Measurements from ENCODE around the gene BACH2. TPM values are rescaled to one million over a fixed set of nuclear protein-coding genes. Genes with fewer than 3 reads are reported as not detected.

Gene BACH2
- polyA plus RNA-seq, 2 of the 4 experiments (the other 2 are of a cell fraction) = 0.01 to 0.36 TPM

DNA sequence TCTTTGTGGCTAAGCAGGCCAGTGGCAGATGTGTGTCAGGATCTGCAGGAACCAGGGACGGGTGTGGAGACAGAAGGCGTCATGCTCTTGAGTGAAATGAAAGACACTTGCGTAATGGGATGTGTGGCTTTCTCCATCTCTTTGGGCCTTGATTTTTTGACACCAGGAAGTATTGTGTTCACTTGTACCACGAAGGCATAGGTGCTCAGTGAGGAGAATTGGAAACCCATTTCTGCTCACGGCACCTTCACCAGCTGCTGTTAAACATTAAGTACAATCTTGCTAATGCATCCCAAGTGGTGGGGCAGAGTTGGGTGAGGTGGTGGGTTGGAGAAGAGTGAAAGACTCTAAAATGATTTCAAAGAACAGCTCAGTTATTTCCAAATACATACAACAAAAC lies 372.4 kb downstream of the BACH2 start:
- TF ChIP-seq CBX8 (IDR thresholded peaks at IDR 0.05) (no peak), SMC3 (IDR thresholded peaks at IDR 0.05) (no peak), EHMT2 (IDR thresholded peaks at IDR 0.05; ENCODE audit: low read depth) (no peak), ZNF302 (CRISPR knock-in tag; IDR thresholded peaks at IDR 0.05) (no peak), NFE2L2 (conservative IDR thresholded peaks at IDR 0.05; ENCODE audit: low read length) (no peak), MAZ (IDR thresholded peaks at IDR 0.05; ENCODE audit: borderline replicate concordance, low read depth, low read length) (no peak)
- TF ChIP-seq, protein P1, sequence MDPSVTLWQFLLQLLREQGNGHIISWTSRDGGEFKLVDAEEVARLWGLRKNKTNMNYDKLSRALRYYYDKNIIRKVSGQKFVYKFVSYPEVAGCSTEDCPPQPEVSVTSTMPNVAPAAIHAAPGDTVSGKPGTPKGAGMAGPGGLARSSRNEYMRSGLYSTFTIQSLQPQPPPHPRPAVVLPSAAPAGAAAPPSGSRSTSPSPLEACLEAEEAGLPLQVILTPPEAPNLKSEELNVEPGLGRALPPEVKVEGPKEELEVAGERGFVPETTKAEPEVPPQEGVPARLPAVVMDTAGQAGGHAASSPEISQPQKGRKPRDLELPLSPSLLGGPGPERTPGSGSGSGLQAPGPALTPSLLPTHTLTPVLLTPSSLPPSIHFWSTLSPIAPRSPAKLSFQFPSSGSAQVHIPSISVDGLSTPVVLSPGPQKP (IDR thresholded peaks at IDR 0.05; ENCODE audit: low read depth, low read length) = no peak
- TF ChIP-seq, protein P2, sequence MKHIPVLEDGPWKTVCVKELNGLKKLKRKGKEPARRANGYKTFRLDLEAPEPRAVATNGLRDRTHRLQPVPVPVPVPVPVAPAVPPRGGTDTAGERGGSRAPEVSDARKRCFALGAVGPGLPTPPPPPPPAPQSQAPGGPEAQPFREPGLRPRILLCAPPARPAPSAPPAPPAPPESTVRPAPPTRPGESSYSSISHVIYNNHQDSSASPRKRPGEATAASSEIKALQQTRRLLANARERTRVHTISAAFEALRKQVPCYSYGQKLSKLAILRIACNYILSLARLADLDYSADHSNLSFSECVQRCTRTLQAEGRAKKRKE (CRISPR knock-in tag; IDR thresholded peaks at IDR 0.05; ENCODE audit: low read depth) = no peak
- TF ChIP-seq, protein P3, sequence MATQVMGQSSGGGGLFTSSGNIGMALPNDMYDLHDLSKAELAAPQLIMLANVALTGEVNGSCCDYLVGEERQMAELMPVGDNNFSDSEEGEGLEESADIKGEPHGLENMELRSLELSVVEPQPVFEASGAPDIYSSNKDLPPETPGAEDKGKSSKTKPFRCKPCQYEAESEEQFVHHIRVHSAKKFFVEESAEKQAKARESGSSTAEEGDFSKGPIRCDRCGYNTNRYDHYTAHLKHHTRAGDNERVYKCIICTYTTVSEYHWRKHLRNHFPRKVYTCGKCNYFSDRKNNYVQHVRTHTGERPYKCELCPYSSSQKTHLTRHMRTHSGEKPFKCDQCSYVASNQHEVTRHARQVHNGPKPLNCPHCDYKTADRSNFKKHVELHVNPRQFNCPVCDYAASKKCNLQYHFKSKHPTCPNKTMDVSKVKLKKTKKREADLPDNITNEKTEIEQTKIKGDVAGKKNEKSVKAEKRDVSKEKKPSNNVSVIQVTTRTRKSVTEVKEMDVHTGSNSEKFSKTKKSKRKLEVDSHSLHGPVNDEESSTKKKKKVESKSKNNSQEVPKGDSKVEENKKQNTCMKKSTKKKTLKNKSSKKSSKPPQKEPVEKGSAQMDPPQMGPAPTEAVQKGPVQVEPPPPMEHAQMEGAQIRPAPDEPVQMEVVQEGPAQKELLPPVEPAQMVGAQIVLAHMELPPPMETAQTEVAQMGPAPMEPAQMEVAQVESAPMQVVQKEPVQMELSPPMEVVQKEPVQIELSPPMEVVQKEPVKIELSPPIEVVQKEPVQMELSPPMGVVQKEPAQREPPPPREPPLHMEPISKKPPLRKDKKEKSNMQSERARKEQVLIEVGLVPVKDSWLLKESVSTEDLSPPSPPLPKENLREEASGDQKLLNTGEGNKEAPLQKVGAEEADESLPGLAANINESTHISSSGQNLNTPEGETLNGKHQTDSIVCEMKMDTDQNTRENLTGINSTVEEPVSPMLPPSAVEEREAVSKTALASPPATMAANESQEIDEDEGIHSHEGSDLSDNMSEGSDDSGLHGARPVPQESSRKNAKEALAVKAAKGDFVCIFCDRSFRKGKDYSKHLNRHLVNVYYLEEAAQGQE (IDR thresholded peaks at IDR 0.05) = no peak
- Histone ChIP-seq H3K9me3 (no peaks in the 10 kb centered on the region), H3K27ac (no peak overlapping the region), H3K4me3 (no peak overlapping the region), H3K4me2 (no peak overlapping the region), H3K4me1 (peaks cover 8% of the 10 kb centered on the region; the same call in 2 of the 3 replicates)
- CTCF ChIA-PET = interaction anchor here (1.6 kb wide), 1 partner anchor 553 kb away, joined by 3 read pairs; no protein-coding TSS in a partner anchor
- DNase-seq (ENCODE audit: low read depth in 1 of 2, low spot score in 1 of 2) (no peak), FAIRE-seq (no peak), ATAC-seq (no peak)
- WGBS (ENCODE audit: missing lambda C conversion rate) = 53% methylated on average over 5 of the region's 5 CpGs
- POLR2A ChIA-PET = no interaction called here

DNA sequence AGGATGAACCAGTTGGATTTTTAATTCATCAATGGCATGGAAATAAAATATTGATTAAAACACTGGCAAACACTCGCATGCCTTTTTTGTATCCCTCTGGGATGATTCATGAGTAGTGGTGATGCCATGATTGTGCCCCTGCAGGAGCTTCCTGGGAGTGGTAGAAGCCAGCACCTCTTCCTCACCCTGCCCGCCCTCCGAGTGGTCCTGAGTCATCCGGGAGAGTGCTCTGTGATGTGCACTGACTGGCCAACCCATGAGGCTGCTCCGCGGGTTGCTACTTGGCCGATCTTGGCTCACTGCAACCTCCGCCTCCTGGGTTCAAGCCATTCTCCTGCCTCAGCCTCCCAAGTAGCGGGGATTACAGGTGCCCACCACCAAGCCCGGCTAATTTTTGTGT lies 375.0 kb downstream of the BACH2 start:
- ChIA-PET POLR2A (no interaction called here), CTCF (no interaction called here)
- no peak overlapping the region for H3K27ac ChIP-seq
- H3K4me3 ChIP-seq = no peak overlapping the region
- no peak overlapping the region for H3K4me2 ChIP-seq
- no peaks in the 10 kb centered on the region for H3K4me1 ChIP-seq
- H3K9me3 ChIP-seq = no peaks in the 10 kb centered on the region; the same call in 2 of the 3 replicates
- TF ChIP-seq CBX8 (IDR thresholded peaks at IDR 0.05) (no peak), MYC (IDR thresholded peaks at IDR 0.05; ENCODE audit: borderline replicate concordance, low read length) (no peak), HOXB5 (CRISPR knock-in tag; IDR thresholded peaks at IDR 0.05) (no peak), ZC3H11A (IDR thresholded peaks at IDR 0.05) (no peak), EP300 (IDR thresholded peaks at IDR 0.05) (no peak), RAD21 (conservative IDR thresholded peaks at IDR 0.05 in 1 of 2, IDR thresholded peaks at IDR 0.05 in 1 of 2) (no peak), CHD2 (IDR thresholded peaks at IDR 0.05; ENCODE audit: low read length, partially characterized antibody) (no peak), BHLHE40 (IDR thresholded peaks at IDR 0.05; ENCODE audit: low read depth, low read length) (no peak), GATA3 (IDR thresholded peaks at IDR 0.05; ENCODE audit: borderline replicate concordance) (no peak), ZNF302 (CRISPR knock-in tag; IDR thresholded peaks at IDR 0.05) (no peak), PHF8 (IDR thresholded peaks at IDR 0.05; ENCODE audit: borderline replicate concordance, low read depth) (no peak)
- TF ChIP-seq, protein P1 (IDR thresholded peaks at IDR 0.05; ENCODE audit: low read depth, low read length) = no peak
- TF ChIP-seq, protein P4, sequence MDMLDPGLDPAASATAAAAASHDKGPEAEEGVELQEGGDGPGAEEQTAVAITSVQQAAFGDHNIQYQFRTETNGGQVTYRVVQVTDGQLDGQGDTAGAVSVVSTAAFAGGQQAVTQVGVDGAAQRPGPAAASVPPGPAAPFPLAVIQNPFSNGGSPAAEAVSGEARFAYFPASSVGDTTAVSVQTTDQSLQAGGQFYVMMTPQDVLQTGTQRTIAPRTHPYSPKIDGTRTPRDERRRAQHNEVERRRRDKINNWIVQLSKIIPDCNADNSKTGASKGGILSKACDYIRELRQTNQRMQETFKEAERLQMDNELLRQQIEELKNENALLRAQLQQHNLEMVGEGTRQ (IDR thresholded peaks at IDR 0.05) = no peak
- TF ChIP-seq, protein P2 (CRISPR knock-in tag; IDR thresholded peaks at IDR 0.05; ENCODE audit: low read depth) = no peak
- TF ChIP-seq, protein P5, sequence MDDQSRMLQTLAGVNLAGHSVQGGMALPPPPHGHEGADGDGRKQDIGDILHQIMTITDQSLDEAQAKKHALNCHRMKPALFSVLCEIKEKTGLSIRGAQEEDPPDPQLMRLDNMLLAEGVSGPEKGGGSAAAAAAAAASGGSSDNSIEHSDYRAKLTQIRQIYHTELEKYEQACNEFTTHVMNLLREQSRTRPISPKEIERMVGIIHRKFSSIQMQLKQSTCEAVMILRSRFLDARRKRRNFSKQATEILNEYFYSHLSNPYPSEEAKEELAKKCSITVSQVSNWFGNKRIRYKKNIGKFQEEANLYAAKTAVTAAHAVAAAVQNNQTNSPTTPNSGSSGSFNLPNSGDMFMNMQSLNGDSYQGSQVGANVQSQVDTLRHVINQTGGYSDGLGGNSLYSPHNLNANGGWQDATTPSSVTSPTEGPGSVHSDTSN (IDR thresholded peaks at IDR 0.05) = no peak
- TF ChIP-seq, protein P6, sequence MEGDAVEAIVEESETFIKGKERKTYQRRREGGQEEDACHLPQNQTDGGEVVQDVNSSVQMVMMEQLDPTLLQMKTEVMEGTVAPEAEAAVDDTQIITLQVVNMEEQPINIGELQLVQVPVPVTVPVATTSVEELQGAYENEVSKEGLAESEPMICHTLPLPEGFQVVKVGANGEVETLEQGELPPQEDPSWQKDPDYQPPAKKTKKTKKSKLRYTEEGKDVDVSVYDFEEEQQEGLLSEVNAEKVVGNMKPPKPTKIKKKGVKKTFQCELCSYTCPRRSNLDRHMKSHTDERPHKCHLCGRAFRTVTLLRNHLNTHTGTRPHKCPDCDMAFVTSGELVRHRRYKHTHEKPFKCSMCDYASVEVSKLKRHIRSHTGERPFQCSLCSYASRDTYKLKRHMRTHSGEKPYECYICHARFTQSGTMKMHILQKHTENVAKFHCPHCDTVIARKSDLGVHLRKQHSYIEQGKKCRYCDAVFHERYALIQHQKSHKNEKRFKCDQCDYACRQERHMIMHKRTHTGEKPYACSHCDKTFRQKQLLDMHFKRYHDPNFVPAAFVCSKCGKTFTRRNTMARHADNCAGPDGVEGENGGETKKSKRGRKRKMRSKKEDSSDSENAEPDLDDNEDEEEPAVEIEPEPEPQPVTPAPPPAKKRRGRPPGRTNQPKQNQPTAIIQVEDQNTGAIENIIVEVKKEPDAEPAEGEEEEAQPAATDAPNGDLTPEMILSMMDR (IDR thresholded peaks at IDR 0.05) = no peak
- ATAC-seq (peak in 1 of 2 experiments; percentile 56; a peak in 2 of 6 replicates), FAIRE-seq (no peak), DNase-seq (ENCODE audit: low read depth in 1 of 2, low spot score in 1 of 2) (peak in 1 of 2 experiments; percentile 4)
- 77% methylated on average over 5 of the region's 10 CpGs for WGBS (ENCODE audit: missing lambda C conversion rate)
